ENCODE results near the gene TYW5.

DNA sequence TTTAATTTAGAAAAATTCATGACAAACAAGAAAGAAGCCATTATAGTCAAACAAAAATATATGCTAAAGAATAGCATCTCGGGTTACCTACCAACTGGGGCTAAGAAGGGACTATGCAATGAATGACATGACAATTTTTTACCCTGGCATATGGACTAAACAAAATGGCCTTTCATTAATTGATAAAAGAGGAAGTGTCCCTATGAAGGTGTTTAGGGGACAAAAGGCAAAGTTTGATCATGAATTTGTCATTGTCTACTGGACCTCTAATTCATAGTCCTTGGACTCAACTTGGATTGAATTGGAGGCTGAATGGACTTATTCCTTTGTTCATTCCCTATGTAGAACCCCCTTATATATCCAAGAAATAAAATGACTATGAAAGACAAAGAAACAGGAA is 12.8 kb upstream of the TYW5 start:
- TF ChIP-seq POLR2A (IDR thresholded peaks at IDR 0.05), result no peak
- TF ChIP-seq CTCF (IDR thresholded peaks at IDR 0.05), result no peak

Measured in Peyer's patch (tissue), 4 donors.